Smooth muscle cell (in vitro differentiated cells): ENCODE measurements around the gene TEX19. TPM values are rescaled to one million over a fixed set of nuclear protein-coding genes. Genes with fewer than 3 reads are reported as not detected.
"Not testable (repeated sequence)": the region's sequence is repeated elsewhere in the genome, so short reads cannot be mapped to it uniquely, and the experiment has no call there.

Source experiments
- DNase-seq: peaks from one replicate; lab custom pipeline; 2025; ENCODE audit not compliant: unreplicated experiment; lab: John Stamatoyannopoulos, UW
- H2AFZ ChIP-seq: fragments of 200-600 bp; sonication (generic); 2 replicates; pipeline ENCODE4 v1.6.0; 2016; ENCODE audit warnings: antibody characterized with exemption, low read depth, mild to moderate bottlenecking
- H3F3A ChIP-seq: fragments of 200-600 bp; sonication (generic); 2 replicates; pipeline ENCODE4 v1.6.0; 2017; ENCODE audit warnings: antibody characterized with exemption, low read depth
- H3K27ac ChIP-seq: fragments of 200-600 bp; sonication (generic); 2 replicates; pipeline ENCODE4 v1.5.1; 2016; ENCODE audit warnings: low read depth, mild to moderate bottlenecking
- H3K27me3 ChIP-seq: fragments of 200-600 bp; sonication (generic); 2 replicates; pipeline ENCODE4 v1.6.1; 2016; ENCODE audit warnings: low read depth, mild to moderate bottlenecking
- H3K36me3 ChIP-seq: fragments of 200-600 bp; sonication (generic); 2 replicates; pipeline ENCODE4 v1.5.1; 2016; ENCODE audit warnings: low read depth
- H3K4me1 ChIP-seq: fragments of 200-600 bp; sonication (generic); 2 replicates; pipeline ENCODE4 v1.5.1; 2016; ENCODE audit warnings: low read depth
- H3K4me2 ChIP-seq: fragments of 200-600 bp; sonication (generic); 2 replicates; pipeline ENCODE4 v1.6.0; 2016; ENCODE audit warnings: mild to moderate bottlenecking
- H3K4me3 ChIP-seq: fragments of 200-600 bp; sonication (generic); 2 replicates; pipeline ENCODE4 v1.5.1; 2016; ENCODE audit warnings: mild to moderate bottlenecking
- H3K79me2 ChIP-seq: fragments of 200-600 bp; sonication (generic); 2 replicates; pipeline ENCODE4 v1.6.0; 2016; ENCODE audit warnings: low read depth, mild to moderate bottlenecking
- H3K9ac ChIP-seq: fragments of 200-600 bp; sonication (generic); 2 replicates; pipeline ENCODE4 v1.6.0; 2016; ENCODE audit warnings: low read depth
- H3K9me3 ChIP-seq: fragments of 200-600 bp; sonication (generic); replicated peaks from 2 replicates; pipeline ENCODE4 v1.5.1; 2016; ENCODE audit warnings: low read depth
- H4K20me1 ChIP-seq: fragments of 200-600 bp; sonication (generic); 2 replicates; pipeline ENCODE4 v1.6.0; 2016; ENCODE audit warnings: low read depth
- WGBS: methylation state at CpG from one replicate; pipeline ENCODE4 v1.1.7; 2016; ENCODE audit warnings: low lambda C conversion rate; 5-methylcytosine and 5-hydroxymethylcytosine counted together
- polyA plus RNA-seq: library from polyadenylated mRNA; unstranded; fragments of >200 nt; fragmentation: Nextera tagmentation; extraction: Ambion mirVana; gene quantifications from 2 replicates; pipeline ENCODE4 v1.2.1, GENCODE V29; 2016
- total RNA-seq: library from RNA; depleted of rRNA; stranded (reverse); fragments of >200 nt; gene quantifications from 2 replicates; pipeline ENCODE4 v1.2.3, GENCODE V29; 2014
- TF ChIP-seq, protein P1 (sequence below): fragments of 200-600 bp; sonication (generic); IDR thresholded peaks from 2 replicates; pipeline ENCODE4 v1.5.1; 2017; ENCODE audit warnings: borderline replicate concordance, mild to moderate bottlenecking, antibody characterized with exemption; ENCODE audit not compliant: insufficient read depth, poor library complexity, severe bottlenecking

TEX19 gene
- total and polyA plus RNA-seq, 2 experiments from 2014 or later = not detected

DNA sequence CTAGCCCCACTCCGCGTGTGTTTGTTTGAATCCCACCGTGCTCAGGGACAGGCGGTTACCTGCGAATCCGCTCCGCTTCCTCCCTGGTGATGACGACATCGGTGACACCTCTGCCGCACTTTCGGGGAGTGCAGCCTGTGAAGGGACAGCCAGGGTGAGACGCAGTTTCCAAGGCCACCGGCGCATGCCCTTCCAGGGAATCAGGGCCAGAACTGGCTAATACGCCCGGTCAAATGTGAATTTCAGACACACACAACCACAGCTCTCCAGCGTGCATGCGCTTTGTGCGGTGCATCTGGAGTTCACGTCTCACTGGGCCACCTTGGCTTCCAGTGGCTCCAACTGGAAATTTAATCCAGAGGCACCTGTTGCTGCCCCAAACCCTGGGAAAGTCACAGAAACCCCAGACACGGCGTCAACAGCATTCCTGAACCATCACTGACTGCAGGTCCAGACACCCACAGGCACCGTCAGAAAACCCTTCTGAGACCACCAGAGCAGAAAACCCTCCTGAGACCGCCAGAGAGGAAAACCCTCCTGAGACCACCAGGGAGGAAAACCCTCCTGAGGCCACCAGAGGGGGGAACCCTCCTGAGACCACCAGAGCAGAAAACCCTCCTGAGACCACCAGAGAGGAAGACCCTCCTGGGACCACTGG lies 52.5 kb downstream of the TEX19 start:
- 97% methylated on average over 24 of the region's 24 CpGs for WGBS
- H3K79me2 ChIP-seq = no peaks in the 10 kb centered on the region
- TF ChIP-seq, protein P1, sequence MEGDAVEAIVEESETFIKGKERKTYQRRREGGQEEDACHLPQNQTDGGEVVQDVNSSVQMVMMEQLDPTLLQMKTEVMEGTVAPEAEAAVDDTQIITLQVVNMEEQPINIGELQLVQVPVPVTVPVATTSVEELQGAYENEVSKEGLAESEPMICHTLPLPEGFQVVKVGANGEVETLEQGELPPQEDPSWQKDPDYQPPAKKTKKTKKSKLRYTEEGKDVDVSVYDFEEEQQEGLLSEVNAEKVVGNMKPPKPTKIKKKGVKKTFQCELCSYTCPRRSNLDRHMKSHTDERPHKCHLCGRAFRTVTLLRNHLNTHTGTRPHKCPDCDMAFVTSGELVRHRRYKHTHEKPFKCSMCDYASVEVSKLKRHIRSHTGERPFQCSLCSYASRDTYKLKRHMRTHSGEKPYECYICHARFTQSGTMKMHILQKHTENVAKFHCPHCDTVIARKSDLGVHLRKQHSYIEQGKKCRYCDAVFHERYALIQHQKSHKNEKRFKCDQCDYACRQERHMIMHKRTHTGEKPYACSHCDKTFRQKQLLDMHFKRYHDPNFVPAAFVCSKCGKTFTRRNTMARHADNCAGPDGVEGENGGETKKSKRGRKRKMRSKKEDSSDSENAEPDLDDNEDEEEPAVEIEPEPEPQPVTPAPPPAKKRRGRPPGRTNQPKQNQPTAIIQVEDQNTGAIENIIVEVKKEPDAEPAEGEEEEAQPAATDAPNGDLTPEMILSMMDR = no peak
- no peak overlapping the region for H2AFZ ChIP-seq
- H3K4me2 ChIP-seq = no peak overlapping the region
- H3K27ac ChIP-seq = no peak overlapping the region
- no peak for DNase-seq
- H3F3A ChIP-seq = no peaks in the 10 kb centered on the region
- H3K27me3 ChIP-seq = no peaks in the 10 kb centered on the region
- H3K36me3 ChIP-seq = no peaks in the 10 kb centered on the region
- H3K4me3 ChIP-seq = no peak overlapping the region
- H4K20me1 ChIP-seq = peaks cover 45% of the 10 kb centered on the region
- H3K9ac ChIP-seq = no peak overlapping the region
- no peaks in the 10 kb centered on the region for H3K9me3 ChIP-seq
- H3K4me1 ChIP-seq = no peaks in the 10 kb centered on the region

DNA sequence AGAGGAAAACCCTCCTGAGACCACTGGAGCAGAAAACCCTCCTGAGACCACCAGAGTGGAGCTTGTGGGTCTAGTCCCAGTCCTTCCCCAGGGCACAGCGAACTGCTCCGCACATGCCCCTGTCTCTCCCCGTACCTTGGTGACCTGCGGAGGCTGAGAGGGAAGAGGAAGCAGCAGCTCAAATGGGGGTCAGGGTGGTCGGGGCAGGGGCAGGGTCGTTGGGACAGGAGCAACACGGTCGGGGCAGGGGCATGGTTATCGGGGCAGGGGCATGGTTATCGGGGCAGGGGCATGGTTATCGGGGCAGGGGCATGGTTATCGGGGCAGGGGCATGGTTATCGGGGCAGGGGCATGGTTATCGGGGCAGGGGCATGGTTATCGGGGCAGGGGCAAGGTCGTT lies 53.0 kb downstream of the TEX19 start:
- H2AFZ ChIP-seq, H3K9me3 ChIP-seq, H3F3A ChIP-seq, H3K4me1 ChIP-seq, DNase-seq, H3K27ac ChIP-seq, H3K27me3 ChIP-seq, H3K36me3 ChIP-seq, H3K4me3 ChIP-seq, H3K79me2 ChIP-seq, H3K4me2 ChIP-seq, H3K9ac ChIP-seq: not testable (repeated sequence)
- WGBS = 90% methylated on average over 12 of the region's 16 CpGs
- peaks cover 51% of the 10 kb centered on the region for H4K20me1 ChIP-seq

DNA sequence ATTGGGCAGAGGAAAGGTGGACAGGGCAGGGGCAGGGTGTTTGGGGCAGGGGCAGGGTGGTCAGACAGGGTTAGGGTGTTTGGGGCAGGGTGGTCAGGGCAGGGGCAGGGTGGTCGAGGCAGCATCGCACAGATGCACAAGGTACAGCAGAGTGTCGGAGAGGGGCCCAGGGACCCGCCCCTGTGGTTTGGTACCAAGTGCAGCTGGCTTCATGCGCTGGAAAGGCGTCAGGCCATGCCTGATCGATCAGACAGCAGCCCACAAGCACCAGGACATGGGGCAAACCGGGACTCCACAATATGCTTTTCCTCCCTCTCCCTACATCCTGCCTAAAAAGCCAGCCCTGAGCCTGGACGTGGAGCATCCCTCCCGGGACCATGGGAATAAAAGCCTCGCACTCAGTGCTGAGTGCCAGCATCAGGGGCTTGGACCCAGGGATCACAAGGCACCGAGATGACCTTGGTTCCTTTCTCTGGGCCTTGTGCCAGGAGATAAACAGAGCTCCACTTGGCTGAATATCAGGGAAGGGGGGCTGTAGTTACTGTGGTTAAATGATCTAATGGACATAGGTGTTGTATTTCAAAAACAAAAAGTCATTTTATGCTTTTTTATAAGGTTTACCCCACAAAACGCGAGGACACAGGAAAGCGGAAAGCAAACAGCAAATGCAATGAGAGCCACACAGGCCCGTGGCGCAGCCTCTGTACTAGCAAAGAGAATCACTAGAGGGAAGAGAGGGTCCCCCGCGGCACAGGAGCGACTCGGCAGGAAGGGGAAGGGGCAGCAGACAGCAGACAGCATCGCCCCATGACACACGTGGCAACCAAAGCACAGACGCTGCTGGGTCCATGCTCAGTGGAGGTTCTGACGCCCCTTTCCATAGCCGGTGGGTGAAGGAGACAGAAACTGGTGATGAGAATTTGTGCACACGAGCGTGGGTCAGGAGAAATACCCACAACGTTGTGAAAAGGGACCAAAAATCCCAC lies 53.8 kb downstream of the TEX19 start:
- no peak overlapping the region for H3K9ac ChIP-seq
- H2AFZ ChIP-seq = no peak overlapping the region
- H3K27ac ChIP-seq = no peak overlapping the region
- no peak overlapping the region for H3K4me2 ChIP-seq
- no peaks in the 10 kb centered on the region for H3K79me2 ChIP-seq
- no peaks in the 10 kb centered on the region for H3K36me3 ChIP-seq
- 97% methylated on average over 26 of the region's 29 CpGs for WGBS
- peaks cover 2% of the 10 kb centered on the region for H3K4me1 ChIP-seq
- H3K4me3 ChIP-seq = no peak overlapping the region
- no peak for DNase-seq
- TF ChIP-seq, protein P1 = no peak
- no peaks in the 10 kb centered on the region for H3K9me3 ChIP-seq
- H3K27me3 ChIP-seq = no peaks in the 10 kb centered on the region
- peaks cover 58% of the 10 kb centered on the region for H4K20me1 ChIP-seq
- H3F3A ChIP-seq = no peaks in the 10 kb centered on the region

Other genes with a start within 250 kb of the TEX19 start
- 11.4 and 18.3 TPM in 2 replicates for gene CCDC57, start 146.4 kb upstream of the TEX19 start, total RNA-seq
- 23.1 and 34.6 TPM in 2 replicates for gene CCDC57, start 146.4 kb upstream of the TEX19 start, polyA plus RNA-seq
- 151 and 180 TPM in 2 replicates for gene SLC16A3, start 130.2 kb upstream of the TEX19 start, total RNA-seq
- 83.3 and 96.1 TPM in 2 replicates for gene SLC16A3, start 130.2 kb upstream of the TEX19 start, polyA plus RNA-seq
- 51.6 and 75.3 TPM in 2 replicates for gene CSNK1D, start 85.5 kb upstream of the TEX19 start, total RNA-seq
- gene CSNK1D, start 85.5 kb upstream of the TEX19 start, polyA plus RNA-seq = 135 and 172 TPM in 2 replicates
- gene CD7, start 41.6 kb upstream of the TEX19 start, total RNA-seq = not detected in 2 replicates
- 0.18 and 0.79 TPM in 2 replicates for gene CD7, start 41.6 kb upstream of the TEX19 start, polyA plus RNA-seq
- not detected in 2 replicates for gene SECTM1, start 25.5 kb upstream of the TEX19 start, total RNA-seq
- gene SECTM1, start 25.5 kb upstream of the TEX19 start, polyA plus RNA-seq = 0.48 and 0.49 TPM in 2 replicates
- not detected in 2 replicates for gene UTS2R, start 12.5 kb downstream of the TEX19 start, total RNA-seq
- gene UTS2R, start 12.5 kb downstream of the TEX19 start, polyA plus RNA-seq = 0.30 TPM in 1 of 2 replicates, not detected in the other
- 1.5 and 9.2 TPM in 2 replicates for gene HEXD, start 59.1 kb downstream of the TEX19 start, total RNA-seq
- gene HEXD, start 59.1 kb downstream of the TEX19 start, polyA plus RNA-seq = 9.2 and 13.8 TPM in 2 replicates
- gene OGFOD3, start 59.3 kb downstream of the TEX19 start, total RNA-seq = 10.5 and 18.4 TPM in 2 replicates
- 21.0 and 30.4 TPM in 2 replicates for gene OGFOD3, start 59.3 kb downstream of the TEX19 start, polyA plus RNA-seq
- gene CYBC1, start 91.5 kb downstream of the TEX19 start, total RNA-seq = 23.3 and 26.1 TPM in 2 replicates
- gene CYBC1, start 91.5 kb downstream of the TEX19 start, polyA plus RNA-seq = 65.8 and 66.0 TPM in 2 replicates
- 52.0 and 121 TPM in 2 replicates for gene NARF, start 99.5 kb downstream of the TEX19 start, total RNA-seq
- 163 and 178 TPM in 2 replicates for gene NARF, start 99.5 kb downstream of the TEX19 start, polyA plus RNA-seq
- gene FOXK2, start 160.5 kb downstream of the TEX19 start, total RNA-seq = 27.1 and 27.3 TPM in 2 replicates
- gene FOXK2, start 160.5 kb downstream of the TEX19 start, polyA plus RNA-seq = 25.9 and 39.3 TPM in 2 replicates